HEK293T (cell line): ENCODE data around the gene PTPRE.

Source experiments
- CTCF ChIA-PET: fragments of 350-600 bp; formaldehyde crosslinking; extraction: SDS; loops from one replicate; lab custom pipeline; 2021; ENCODE audit warnings: antibody characterized with exemption, inconsistent platforms; lab: Yijun Ruan, JAX
- POLR2A ChIA-PET: fragments of 350-600 bp; formaldehyde crosslinking; extraction: SDS; loops from one replicate; lab custom pipeline; 2020; ENCODE audit warnings: antibody characterized with exemption, inconsistent platforms; lab: Yijun Ruan, JAX
- DNase-seq: peaks from one replicate; pipeline ENCODE4 v3.0.0; 2012; ENCODE audit warnings: mixed read lengths; ENCODE audit errors: extremely low spot score
- ARNT ChIP-seq: fragments of 450-650 bp; IDR thresholded peaks from 2 replicates; pipeline ENCODE4 v1.6.1; 2017; ENCODE audit warnings: mild to moderate bottlenecking
- BHLHE40 ChIP-seq: fragments of 450-650 bp; IDR thresholded peaks from 2 replicates; pipeline ENCODE4 v1.6.1; 2016; ENCODE audit warnings: mild to moderate bottlenecking, moderate library complexity, borderline replicate concordance
- CTBP1 ChIP-seq: fragments of 450-650 bp; IDR thresholded peaks from 2 replicates; pipeline ENCODE4 v1.6.1; 2016; ENCODE audit warnings: borderline replicate concordance
- ELF4 ChIP-seq: fragments of 450-650 bp; IDR thresholded peaks from 2 replicates; pipeline ENCODE4 v1.6.1; 2017; ENCODE audit warnings: antibody characterized with exemption
- FOXA1 ChIP-seq: fragments of 450-650 bp; IDR thresholded peaks from 2 replicates; pipeline ENCODE4 v1.6.1; 2016; ENCODE audit warnings: mild to moderate bottlenecking
- FOXK2 ChIP-seq: fragments of 450-650 bp; IDR thresholded peaks from 2 replicates; pipeline ENCODE4 v1.6.1; 2016; ENCODE audit warnings: mild to moderate bottlenecking
- FOXM1 ChIP-seq: fragments of 450-650 bp; IDR thresholded peaks from 2 replicates; pipeline ENCODE4 v1.6.1; 2017; ENCODE audit warnings: mild to moderate bottlenecking, borderline replicate concordance
- HDGF ChIP-seq: fragments of 450-650 bp; IDR thresholded peaks from 2 replicates; pipeline ENCODE4 v1.6.1; 2017; ENCODE audit warnings: antibody characterized with exemption, borderline replicate concordance
- L3MBTL2 ChIP-seq: fragments of 450-650 bp; conservative IDR thresholded peaks from 2 replicates; pipeline ENCODE4 v1.6.1; 2016; ENCODE audit warnings: mild to moderate bottlenecking
- LEF1 ChIP-seq: fragments of 450-650 bp; IDR thresholded peaks from 2 replicates; pipeline ENCODE4 v1.6.1; 2017; ENCODE audit warnings: mild to moderate bottlenecking, borderline replicate concordance
- NFRKB ChIP-seq: fragments of 450-650 bp; IDR thresholded peaks from 2 replicates; pipeline ENCODE4 v1.6.1; 2016; ENCODE audit warnings: mild to moderate bottlenecking, moderate library complexity
- PKNOX1 ChIP-seq: fragments of 450-650 bp; IDR thresholded peaks from 2 replicates; pipeline ENCODE4 v1.6.1; 2016
- SP1 ChIP-seq: fragments of 450-650 bp; IDR thresholded peaks from 2 replicates; pipeline ENCODE4 v1.6.1; 2017
- SUZ12 ChIP-seq: fragments of 450-650 bp; IDR thresholded peaks from 2 replicates; pipeline ENCODE4 v1.6.1; 2016; ENCODE audit warnings: mild to moderate bottlenecking
- TARDBP ChIP-seq: fragments of 450-650 bp; IDR thresholded peaks from 2 replicates; pipeline ENCODE4 v1.6.1; 2016
- ZNF384 ChIP-seq: fragments of 450-650 bp; IDR thresholded peaks from 2 replicates; pipeline ENCODE4 v1.6.1; 2016

The PTPRE gene

DNA sequence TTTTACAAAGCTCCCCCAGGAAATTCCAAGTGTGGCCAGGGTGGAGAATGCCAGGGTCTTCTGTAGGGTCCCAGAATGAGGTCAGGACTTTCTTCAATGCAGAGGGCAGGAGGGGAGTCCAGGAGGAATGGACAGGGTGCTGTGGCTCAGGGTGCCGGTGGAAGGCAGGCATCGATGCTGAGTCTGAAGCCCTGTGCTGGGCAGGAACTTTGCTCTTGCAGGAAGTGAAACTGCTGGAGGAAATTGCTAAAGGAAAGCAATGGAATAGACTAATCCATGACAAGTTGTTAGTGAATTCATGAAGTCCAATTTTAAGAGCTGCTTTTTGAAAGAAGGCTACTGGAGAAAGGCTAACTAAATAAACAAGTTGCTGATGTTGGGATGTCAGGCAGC is 14.8 kb downstream of the PTPRE start:
- CTCF ChIA-PET = interaction anchor here (2.0 kb wide), 1 partner anchor 114 kb away, joined by 5 read pairs; no protein-coding TSS in a partner anchor
- TF ChIP-seq FOXM1 = no peak
- DNase-seq = no peak
- POLR2A ChIA-PET = no interaction called here

DNA sequence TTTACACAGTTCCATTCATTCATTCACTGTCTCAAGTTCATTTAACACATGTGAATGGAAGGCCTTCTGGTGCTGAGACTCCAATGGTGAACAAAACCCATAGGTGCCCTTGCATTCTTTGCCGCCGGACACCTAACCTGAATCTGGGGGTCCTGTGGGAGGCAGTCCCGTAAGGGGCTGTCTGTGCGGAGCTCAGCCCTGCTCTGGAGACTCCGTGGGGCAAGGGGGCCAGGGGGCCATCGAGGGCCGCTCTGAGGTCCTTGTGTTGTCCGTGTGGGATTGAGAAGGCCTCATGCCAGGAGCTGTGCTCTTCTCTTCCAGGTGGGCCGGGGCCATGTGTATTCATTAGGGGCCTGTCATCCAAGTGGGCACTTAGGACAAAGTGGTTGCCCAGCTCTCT is 15.3 kb downstream of the PTPRE start:
- TF ChIP-seq L3MBTL2 (no peak), FOXM1 (no peak), FOXA1 (no peak), ZNF384 (no peak), FOXK2 (no peak), HDGF (no peak), CTBP1 (no peak), ARNT (no peak), TARDBP (no peak), BHLHE40 (no peak), ELF4 (no peak), PKNOX1 (no peak), SP1 (no peak), NFRKB (no peak), LEF1 (no peak)
- ChIA-PET CTCF (no interaction called here), POLR2A (no interaction called here)
- no peak for DNase-seq

- TF ChIP-seq ARNT (no peak), NFRKB (no peak), PKNOX1 (no peak), TARDBP (no peak), FOXA1 (no peak), ZNF384 (no peak), L3MBTL2 (no peak), HDGF (no peak), BHLHE40 (no peak), FOXM1 (no peak), FOXK2 (no peak)
- no peak for DNase-seq
- POLR2A ChIA-PET = no interaction called here
- CTCF ChIA-PET = no interaction called here
Measured at GRCh38 chr10:127922675-127923366, 15.9 kb downstream of the PTPRE start.

GRCh38 chr10:127923646-127924045 is 16.7 kb downstream of the PTPRE start:
- POLR2A ChIA-PET = no interaction called here
- TF ChIP-seq ZNF384 = no peak
- TF ChIP-seq FOXM1 = no peak
- no peak for TF ChIP-seq HDGF
- TF ChIP-seq SUZ12 = no peak
- TF ChIP-seq LEF1 = no peak
- TF ChIP-seq L3MBTL2 = no peak
- TF ChIP-seq ARNT = no peak
- no peak for TF ChIP-seq TARDBP
- no peak for TF ChIP-seq CTBP1
- no peak for TF ChIP-seq BHLHE40
- no peak for TF ChIP-seq ELF4
- TF ChIP-seq NFRKB = no peak
- CTCF ChIA-PET = interaction anchor here (0.7 kb wide), 1 partner anchor 95 kb away, joined by 4 read pairs; no protein-coding TSS in a partner anchor
- no peak for DNase-seq

DNA sequence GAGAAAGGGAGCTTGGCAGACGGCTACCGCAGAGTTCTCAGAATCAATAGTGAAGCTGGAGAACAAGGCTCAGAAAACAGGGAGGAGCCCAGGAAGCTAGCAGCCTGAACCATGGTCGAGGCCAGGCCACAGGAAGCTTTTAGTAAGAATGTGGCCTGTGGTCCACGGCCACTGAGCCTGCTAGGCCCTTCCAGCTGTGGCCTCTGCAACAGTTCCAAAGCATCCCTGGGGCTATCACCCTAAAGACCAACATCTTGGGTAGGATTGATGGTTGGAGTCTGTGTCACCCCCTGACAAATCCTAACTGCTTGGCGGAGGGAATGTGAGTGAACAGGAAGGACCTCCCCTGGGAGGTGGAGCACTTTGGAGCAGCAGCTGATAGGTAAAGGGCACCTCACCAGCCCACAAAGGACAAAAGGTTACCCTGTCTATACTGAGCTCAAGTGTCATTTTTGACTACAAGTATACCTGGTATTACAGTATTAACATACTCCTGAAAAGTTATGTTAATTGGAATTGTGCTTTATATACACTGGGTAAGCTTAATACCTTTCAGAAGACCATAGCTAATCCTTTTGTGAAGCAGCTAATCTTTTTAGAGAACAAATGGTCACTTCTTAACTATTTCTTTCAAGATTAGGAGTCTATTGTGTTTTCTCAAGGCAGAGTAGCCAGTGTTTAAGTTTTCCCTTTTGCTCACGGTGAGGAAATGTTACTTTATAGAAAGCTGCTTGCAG is 18.7 kb downstream of the PTPRE start:
- no peak for DNase-seq
- POLR2A ChIA-PET = no interaction called here
- CTCF ChIA-PET = no interaction called here
- TF ChIP-seq BHLHE40 (no peak), ELF4 (no peak), SUZ12 (no peak), ZNF384 (no peak), FOXA1 (no peak), PKNOX1 (no peak), CTBP1 (no peak)

DNA sequence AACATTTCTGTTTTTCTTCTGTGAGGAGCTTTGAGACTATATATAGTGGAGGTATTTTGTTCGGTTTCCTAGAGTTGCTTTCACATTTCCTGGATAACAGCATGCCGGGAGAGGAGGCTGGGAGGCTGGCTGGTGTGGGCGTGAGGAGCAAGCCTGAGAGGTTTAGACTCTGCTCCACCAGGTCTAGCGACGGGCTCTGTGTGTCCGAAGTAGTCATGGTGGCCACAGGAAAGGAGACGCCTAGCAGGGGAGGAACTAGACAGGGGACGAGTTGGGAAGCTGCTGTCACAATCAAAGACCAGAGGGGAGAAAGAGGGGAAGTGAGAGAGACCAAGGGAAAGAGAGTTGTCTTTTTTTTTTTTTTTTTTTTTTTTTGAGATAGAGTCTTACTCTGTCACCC is 19.6 kb downstream of the PTPRE start:
- no peak for DNase-seq
- TF ChIP-seq HDGF (no peak), PKNOX1 (no peak), SUZ12 (no peak)
- ChIA-PET POLR2A (no interaction called here), CTCF (no interaction called here)
